Measurements from ENCODE around the gene RNF217. TPM values are rescaled to one million over a fixed set of nuclear protein-coding genes. Genes with fewer than 3 reads are reported as not detected.
"Not testable (repeated sequence)": the region's sequence is repeated elsewhere in the genome, so short reads cannot be mapped to it uniquely, and the experiment has no call there.

RNF217 gene
- 0.12 TPM for total RNA-seq
- polyA plus RNA-seq, result not detected

GRCh38 chr6:124961777-124962638 lies at the start of gene RNF217:
TSS of gene RNF217 (plus strand) at chr6:124962437. CDS start at chr6:124962545, 108 bp downstream.
- Histone ChIP-seq H3K27ac (ENCODE audit: insufficient read depth, low read length, poor library complexity, severe bottlenecking) (no peak within 1 kb of the TSS), H3K9me3 (ENCODE audit: control insufficient read depth in 2 of 2, low read length in 2 of 2) (no peaks in the 10 kb centered on the region), H3K36me3 (ENCODE audit: control insufficient read depth, insufficient read depth, low read length) (no peaks in the 10 kb centered on the region), H3K4me1 (ENCODE audit: control insufficient read depth, insufficient read depth, low read length, poor library complexity, severe bottlenecking) (no peaks in the 10 kb centered on the region), H3K4me3 (ENCODE audit: low read depth, low read length) (no peak within 1 kb of the TSS), H3K27me3 (ENCODE audit: control insufficient read depth, insufficient read depth, low read length) (peaks cover 7% of the 10 kb centered on the region)
- peaks cover 0 to 8% (median 0%) of the 10 kb centered on the region in 7 donors for H3K9me3 Mint-ChIP-seq
- no peak within 1 kb of the TSS for H3K27ac Mint-ChIP-seq
- peak within 1 kb of the TSS in 2 of 4 donors; percentile 8 to 35 for H3K4me3 Mint-ChIP-seq
- peaks cover 34% of the 10 kb centered on the region for H3K27me3 Mint-ChIP-seq
- ATAC-seq (ENCODE audit: low read depth in 2 of 2) (no peak), DNase-seq (no peak)
- H3K4me1 Mint-ChIP-seq, result peaks cover 0 to 11% (median 0%) of the 10 kb centered on the region in 4 donors
- H3K36me3 Mint-ChIP-seq, result no peaks in the 10 kb centered on the region

GRCh38 chr6:124913056-124913455 lies 49.2 kb upstream of the RNF217 start:
- Mint-ChIP-seq H3K27ac (no peak overlapping the region), H3K9me3 (peaks cover 0 to 12% (median 0%) of the 10 kb centered on the region in 7 donors), H3K4me3 (no peak overlapping the region), H3K36me3 (no peaks in the 10 kb centered on the region), H3K27me3 (no peaks in the 10 kb centered on the region), H3K4me1 (no peaks in the 10 kb centered on the region)
- no peak overlapping the region for H3K4me3 ChIP-seq (ENCODE audit: low read depth, low read length)
- ATAC-seq (ENCODE audit: low read depth in 2 of 2), result no peak
- no peaks in the 10 kb centered on the region for H3K36me3 ChIP-seq (ENCODE audit: control insufficient read depth, insufficient read depth, low read length)
- no peaks in the 10 kb centered on the region for H3K27me3 ChIP-seq (ENCODE audit: control insufficient read depth, insufficient read depth, low read length)
- no peaks in the 10 kb centered on the region for H3K4me1 ChIP-seq (ENCODE audit: control insufficient read depth, insufficient read depth, low read length, poor library complexity, severe bottlenecking)
- no peaks in the 10 kb centered on the region for H3K9me3 ChIP-seq (ENCODE audit: control insufficient read depth in 2 of 2, low read length in 2 of 2)
- DNase-seq, result no peak
- H3K27ac ChIP-seq (ENCODE audit: insufficient read depth, low read length, poor library complexity, severe bottlenecking), result no peak overlapping the region

- no peaks in the 10 kb centered on the region for H3K36me3 Mint-ChIP-seq
- no peak overlapping the region for H3K4me3 ChIP-seq (ENCODE audit: low read depth, low read length)
- peaks cover 0 to 24% (median 11%) of the 10 kb centered on the region in 7 donors for H3K9me3 Mint-ChIP-seq
- no peaks in the 10 kb centered on the region for H3K4me1 Mint-ChIP-seq
- H3K9me3 ChIP-seq (ENCODE audit: control insufficient read depth in 2 of 2, low read length in 2 of 2), result peaks cover 0 to 4% of the 10 kb centered on the region in 2 experiments
- no peaks in the 10 kb centered on the region for H3K36me3 ChIP-seq (ENCODE audit: control insufficient read depth, insufficient read depth, low read length)
- H3K4me3 Mint-ChIP-seq, result no peak overlapping the region
- ATAC-seq (ENCODE audit: low read depth in 2 of 2), result no peak
- no peaks in the 10 kb centered on the region for H3K4me1 ChIP-seq (ENCODE audit: control insufficient read depth, insufficient read depth, low read length, poor library complexity, severe bottlenecking)
- H3K27ac ChIP-seq (ENCODE audit: insufficient read depth, low read length, poor library complexity, severe bottlenecking), result no peak overlapping the region
- no peaks in the 10 kb centered on the region for H3K27me3 Mint-ChIP-seq
- H3K27me3 ChIP-seq (ENCODE audit: control insufficient read depth, insufficient read depth, low read length), result no peaks in the 10 kb centered on the region
- H3K27ac Mint-ChIP-seq, result no peak overlapping the region
- no peak for DNase-seq
Measured at GRCh38 chr6:124917769-124918168, 44.5 kb upstream of the RNF217 start.

GRCh38 chr6:124919703-124920102 lies 42.5 kb upstream of the RNF217 start:
- H3K9me3 Mint-ChIP-seq, result peaks cover 2 to 23% (median 11%) of the 10 kb centered on the region in 7 donors
- not testable (repeated sequence) for H3K4me3 Mint-ChIP-seq; H3K36me3 Mint-ChIP-seq; H3K4me1 ChIP-seq (ENCODE audit: control insufficient read depth, insufficient read depth, low read length, poor library complexity, severe bottlenecking); H3K9me3 ChIP-seq (ENCODE audit: control insufficient read depth in 2 of 2, low read length in 2 of 2); H3K27ac Mint-ChIP-seq; ATAC-seq (ENCODE audit: low read depth in 2 of 2); H3K27me3 ChIP-seq (ENCODE audit: control insufficient read depth, insufficient read depth, low read length); DNase-seq; H3K4me1 Mint-ChIP-seq; H3K27me3 Mint-ChIP-seq; H3K4me3 ChIP-seq (ENCODE audit: low read depth, low read length); H3K27ac ChIP-seq (ENCODE audit: insufficient read depth, low read length, poor library complexity, severe bottlenecking); H3K36me3 ChIP-seq (ENCODE audit: control insufficient read depth, insufficient read depth, low read length)

GRCh38 chr6:124924333-124924759 lies 37.9 kb upstream of the RNF217 start:
- Mint-ChIP-seq H3K36me3 (no peaks in the 10 kb centered on the region), H3K4me3 (no peak overlapping the region), H3K27ac (no peak overlapping the region), H3K9me3 (peaks cover 2 to 22% (median 13%) of the 10 kb centered on the region in 7 donors), H3K27me3 (no peaks in the 10 kb centered on the region), H3K4me1 (no peaks in the 10 kb centered on the region)
- H3K27ac ChIP-seq (ENCODE audit: insufficient read depth, low read length, poor library complexity, severe bottlenecking), result no peak overlapping the region
- no peaks in the 10 kb centered on the region for H3K4me1 ChIP-seq (ENCODE audit: control insufficient read depth, insufficient read depth, low read length, poor library complexity, severe bottlenecking)
- ATAC-seq (ENCODE audit: low read depth in 2 of 2), result no peak
- H3K27me3 ChIP-seq (ENCODE audit: control insufficient read depth, insufficient read depth, low read length), result no peaks in the 10 kb centered on the region
- no peaks in the 10 kb centered on the region for H3K36me3 ChIP-seq (ENCODE audit: control insufficient read depth, insufficient read depth, low read length)
- no peak overlapping the region for H3K4me3 ChIP-seq (ENCODE audit: low read depth, low read length)
- no peak for DNase-seq
- H3K9me3 ChIP-seq (ENCODE audit: control insufficient read depth in 2 of 2, low read length in 2 of 2), result peaks cover 0 to 4% of the 10 kb centered on the region in 2 experiments

GRCh38 chr6:124926435-124926834 lies 35.8 kb upstream of the RNF217 start:
- ATAC-seq (ENCODE audit: low read depth in 2 of 2) (no peak), DNase-seq (no peak)
- no peak overlapping the region for H3K4me3 Mint-ChIP-seq

GRCh38 chr6:124927806-124928205 lies 34.4 kb upstream of the RNF217 start:
- Histone ChIP-seq H3K27me3 (ENCODE audit: control insufficient read depth, insufficient read depth, low read length) (no peaks in the 10 kb centered on the region), H3K27ac (ENCODE audit: insufficient read depth, low read length, poor library complexity, severe bottlenecking) (no peak overlapping the region), H3K4me3 (ENCODE audit: low read depth, low read length) (no peak overlapping the region), H3K9me3 (ENCODE audit: control insufficient read depth in 2 of 2, low read length in 2 of 2) (no peaks in the 10 kb centered on the region), H3K36me3 (ENCODE audit: control insufficient read depth, insufficient read depth, low read length) (no peaks in the 10 kb centered on the region), H3K4me1 (ENCODE audit: control insufficient read depth, insufficient read depth, low read length, poor library complexity, severe bottlenecking) (no peaks in the 10 kb centered on the region)
- Mint-ChIP-seq H3K36me3 (no peaks in the 10 kb centered on the region), H3K4me3 (no peak overlapping the region), H3K27ac (no peak overlapping the region), H3K27me3 (no peaks in the 10 kb centered on the region), H3K4me1 (no peaks in the 10 kb centered on the region), H3K9me3 (peaks cover 0 to 8% (median 4%) of the 10 kb centered on the region in 7 donors)
- no peak for DNase-seq
- ATAC-seq (ENCODE audit: low read depth in 2 of 2), result no peak

More at GRCh38 chr6:124926435-124926834, 35.8 kb upstream of the RNF217 start:
- H3K27me3 ChIP-seq (ENCODE audit: control insufficient read depth, insufficient read depth, low read length), result no peaks in the 10 kb centered on the region
- H3K4me1 ChIP-seq (ENCODE audit: control insufficient read depth, insufficient read depth, low read length, poor library complexity, severe bottlenecking), result no peaks in the 10 kb centered on the region
- H3K27ac Mint-ChIP-seq, result no peak overlapping the region
- no peaks in the 10 kb centered on the region for H3K36me3 Mint-ChIP-seq
- H3K27me3 Mint-ChIP-seq, result no peaks in the 10 kb centered on the region
- H3K36me3 ChIP-seq (ENCODE audit: control insufficient read depth, insufficient read depth, low read length), result no peaks in the 10 kb centered on the region
- H3K4me3 ChIP-seq (ENCODE audit: low read depth, low read length), result no peak overlapping the region
- peaks cover 0 to 10% (median 6%) of the 10 kb centered on the region in 7 donors for H3K9me3 Mint-ChIP-seq
- H3K27ac ChIP-seq (ENCODE audit: insufficient read depth, low read length, poor library complexity, severe bottlenecking), result no peak overlapping the region
- no peaks in the 10 kb centered on the region for H3K4me1 Mint-ChIP-seq
- H3K9me3 ChIP-seq (ENCODE audit: control insufficient read depth in 2 of 2, low read length in 2 of 2), result no peaks in the 10 kb centered on the region

GRCh38 chr6:124928851-124929250 lies 33.4 kb upstream of the RNF217 start:
- Histone ChIP-seq H3K27me3 (ENCODE audit: control insufficient read depth, insufficient read depth, low read length) (no peaks in the 10 kb centered on the region), H3K4me3 (ENCODE audit: low read depth, low read length) (no peak overlapping the region), H3K4me1 (ENCODE audit: control insufficient read depth, insufficient read depth, low read length, poor library complexity, severe bottlenecking) (no peaks in the 10 kb centered on the region), H3K9me3 (ENCODE audit: control insufficient read depth in 2 of 2, low read length in 2 of 2) (no peaks in the 10 kb centered on the region), H3K36me3 (ENCODE audit: control insufficient read depth, insufficient read depth, low read length) (no peaks in the 10 kb centered on the region), H3K27ac (ENCODE audit: insufficient read depth, low read length, poor library complexity, severe bottlenecking) (no peak overlapping the region)
- Mint-ChIP-seq H3K36me3 (no peaks in the 10 kb centered on the region), H3K27ac (no peak overlapping the region), H3K27me3 (no peaks in the 10 kb centered on the region), H3K9me3 (peaks cover 0 to 9% (median 0%) of the 10 kb centered on the region in 7 donors), H3K4me3 (no peak overlapping the region), H3K4me1 (no peaks in the 10 kb centered on the region)
- DNase-seq (no peak), ATAC-seq (ENCODE audit: low read depth in 2 of 2) (no peak)
